ENCODE results near the gene IQSEC2. TPM values are rescaled to one million over a fixed set of nuclear protein-coding genes. Genes with fewer than 3 reads are reported as not detected.

The IQSEC2 gene
- total and polyA plus RNA-seq, 3 donors from 2014 or later, result 15.6 to 19.9 (median 19.3) TPM

GRCh38 chrX:53279296-53280237 is 1.8 kb downstream of the IQSEC2 start:
- Histone ChIP-seq H3K36me3 (ENCODE audit: low read depth, missing control alignments) (no peaks in the 10 kb centered on the region), H3K9me3 (no peaks in the 10 kb centered on the region), H3K4me1 (no peaks in the 10 kb centered on the region), H3K27me3 (no peaks in the 10 kb centered on the region), H3K4me3 (no peak overlapping the region), H3K27ac (no peak overlapping the region)
- no peak for DNase-seq
- TF ChIP-seq CTCF (IDR thresholded peaks at IDR 0.05) (no peak), POLR2A (IDR thresholded peaks at IDR 0.05) (no peak)
- intact Hi-C loops (cut with DNase I; ENCODE audit: low total_unique reads), result no loop called here
- 87 to 92% methylated on average over 9 to 14 of the region's 14 CpGs for WGBS, 2 donors

GRCh38 chrX:53272808-53273337 is 8.5 kb downstream of the IQSEC2 start:
- no peak overlapping the region for H3K27ac ChIP-seq
- H3K4me1 ChIP-seq, result no peaks in the 10 kb centered on the region
- intact Hi-C loops (cut with DNase I; ENCODE audit: low total_unique reads), result no loop called here
- TF ChIP-seq POLR2A (IDR thresholded peaks at IDR 0.05) (no peak), CTCF (IDR thresholded peaks at IDR 0.05) (no peak)
- no peaks in the 10 kb centered on the region for H3K9me3 ChIP-seq
- no peaks in the 10 kb centered on the region for H3K27me3 ChIP-seq
- H3K4me3 ChIP-seq, result no peak overlapping the region
- WGBS, 2 donors, result 77 to 92% methylated on average over 7 to 8 of the region's 8 CpGs
- no peak for DNase-seq
- no peaks in the 10 kb centered on the region for H3K36me3 ChIP-seq (ENCODE audit: low read depth, missing control alignments)

DNA sequence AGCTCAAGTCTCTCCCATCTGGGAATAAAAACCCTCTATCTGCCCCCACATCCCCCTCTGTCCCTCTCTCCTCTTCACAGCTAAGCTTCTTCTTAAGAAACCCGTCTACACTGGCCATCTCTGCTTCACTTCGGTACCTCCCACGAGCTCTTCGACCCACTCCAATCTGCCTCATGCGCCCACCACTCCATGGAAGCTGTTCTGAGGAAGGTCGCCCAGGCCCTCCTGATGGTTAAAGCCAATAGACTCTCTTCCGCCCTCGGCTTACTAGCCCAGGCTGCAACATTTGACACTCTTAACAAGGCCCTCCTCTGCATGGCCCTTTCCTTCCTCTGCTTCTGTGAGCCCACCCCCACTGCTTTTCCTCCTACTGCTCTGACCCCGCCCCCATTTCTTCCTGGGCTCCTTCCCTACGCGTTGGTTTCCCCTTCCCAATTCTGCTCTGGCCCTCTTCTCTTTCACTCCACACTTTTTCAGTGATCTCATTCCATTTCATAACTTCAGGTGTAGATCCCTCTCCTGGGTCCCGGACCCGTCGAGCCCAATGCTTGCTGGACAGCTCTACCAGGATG is 11.8 kb downstream of the IQSEC2 start:
- intact Hi-C loops (cut with DNase I; ENCODE audit: low total_unique reads), result no loop called here
- Histone ChIP-seq H3K27ac (no peak overlapping the region), H3K9me3 (no peaks in the 10 kb centered on the region), H3K4me1 (no peaks in the 10 kb centered on the region), H3K27me3 (no peaks in the 10 kb centered on the region), H3K36me3 (ENCODE audit: low read depth, missing control alignments) (no peaks in the 10 kb centered on the region), H3K4me3 (no peak overlapping the region)
- no peak for DNase-seq
- WGBS, 2 donors, result 88 to 95% methylated on average over 11 to 14 of the region's 14 CpGs
- TF ChIP-seq CTCF (IDR thresholded peaks at IDR 0.05) (no peak), POLR2A (IDR thresholded peaks at IDR 0.05) (no peak)

GRCh38 chrX:53268173-53268572 is 13.2 kb downstream of the IQSEC2 start:
- Histone ChIP-seq H3K9me3 (no peaks in the 10 kb centered on the region), H3K4me3 (no peak overlapping the region), H3K4me1 (no peaks in the 10 kb centered on the region), H3K27me3 (no peaks in the 10 kb centered on the region), H3K36me3 (ENCODE audit: low read depth, missing control alignments) (no peaks in the 10 kb centered on the region), H3K27ac (no peak overlapping the region)
- TF ChIP-seq CTCF (IDR thresholded peaks at IDR 0.05), result no peak
- intact Hi-C loops (cut with DNase I; ENCODE audit: low total_unique reads), result no loop called here
- no peak for DNase-seq
- 80 to 85% methylated on average over 7 of the region's 7 CpGs for WGBS, 2 donors
